NCI-H345 (cell line): Measurements from ENCODE around the gene IVD.

Experiments used
- DNase-seq: peaks from one replicate; lab custom pipeline; 2025; lab: John Stamatoyannopoulos, UW

IVD gene

GRCh38 chr15:40460404-40460803 lies 54.8 kb downstream of the IVD start:
- DNase-seq, result no peak

GRCh38 chr15:40461958-40462357 lies 56.4 kb downstream of the IVD start:
- no peak for DNase-seq

- DNase-seq, result no peak
Measured at GRCh38 chr15:40463279-40463678, 57.7 kb downstream of the IVD start.

- no peak for DNase-seq
Measured at GRCh38 chr15:40463886-40464545, 58.4 kb downstream of the IVD start.

GRCh38 chr15:40464595-40465185 lies 59.1 kb downstream of the IVD start:
- no peak for DNase-seq

- DNase-seq, result no peak
Measured at GRCh38 chr15:40465939-40466338, 60.3 kb downstream of the IVD start.

- DNase-seq, result no peak
Measured at GRCh38 chr15:40466426-40467260, 61.0 kb downstream of the IVD start.

- no peak for DNase-seq
Measured at GRCh38 chr15:40467261-40467615, 61.6 kb downstream of the IVD start.

GRCh38 chr15:40468898-40469331 lies 63.3 kb downstream of the IVD start:
- DNase-seq, result no peak

GRCh38 chr15:40469776-40470390 lies 64.3 kb downstream of the IVD start:
- DNase-seq, result no peak

- peak; percentile 47 for DNase-seq
Measured at GRCh38 chr15:40470423-40471104, 65.0 kb downstream of the IVD start, which contains the start of gene CHST14. Gene CHST14 (plus strand): TSS chr15:40470984. CDS start chr15:40471214, 230 bp downstream.
